HCT116 (cell line): Measurements from ENCODE around the gene SDK1. TPM values are rescaled to one million over a fixed set of nuclear protein-coding genes. Genes with fewer than 3 reads are reported as not detected.

Source experiments
- ATAC-seq: fragments of 200-7000 bp; cut with Tn5 transposase; 2 replicates; pipeline ENCODE4 v1.9.1; 2020; ENCODE audit warnings: mild to moderate bottlenecking, moderate library complexity
- BruUV-seq: library from RNA; stranded (reverse); fragments of 400-500 nt; replicated peaks from 2 replicates; lab custom pipeline; 2021; lab: Mats Ljungman, UMichigan
- CTCF ChIA-PET: fragments of 300-600 bp; sonication (Branson Sonifier 250); formaldehyde crosslinking; loops from one replicate; lab custom pipeline; 2021; ENCODE audit warnings: antibody characterized with exemption; lab: Charles Lee
- POLR2A ChIA-PET: fragments of 300-600, 350-600 bp; sonication (Branson Sonifier 250); formaldehyde crosslinking; loops from one replicate; lab custom pipeline; 2021; ENCODE audit warnings: antibody characterized with exemption; lab: Charles Lee
- RAD21 ChIA-PET, 2 experiments: fragments of 300-600 bp; sonication (Branson Sonifier 250); formaldehyde crosslinking; loops; one replicate each; lab custom pipeline; 2023; ENCODE audit warnings: low total read pairs in 2 of 2; ENCODE audit not compliant: uncharacterized antibody in 2 of 2, unreplicated experiment in 2 of 2, low non-redundant PET in 1 of 2; lab: Charles Lee
- DNase-seq: peaks from one replicate; pipeline ENCODE4 v3.0.0-alpha.2; 2010; ENCODE audit warnings: low read depth, low spot score
- H2AFZ ChIP-seq: fragments of 200-600 bp; shearing (Covaris generic), sonication (generic); 2 replicates; pipeline ENCODE4 v1.6.1; 2017; ENCODE audit warnings: low read depth, mixed run types, mixed read lengths, antibody characterized with exemption, low read length; ENCODE audit not compliant: poor library complexity, severe bottlenecking
- H3K27ac ChIP-seq: 2 replicates; pipeline ENCODE4 v1.5.1; 2012; ENCODE audit warnings: low read depth, low read length
- H3K27me3 ChIP-seq: fragments of 200-600 bp; sonication (generic); 2 replicates; pipeline ENCODE4 v1.6.1; 2016; ENCODE audit warnings: mixed run types, low read length, mixed read lengths; ENCODE audit not compliant: insufficient read depth
- H3K36me3 ChIP-seq, 2 experiments: fragments of 200-500 bp in 1 of 2; fragments of 200-600 bp in 1 of 2; sonication (Bioruptor generic) in 1 of 2; sonication (generic) in 1 of 2; 2 replicates each; pipeline versions ENCODE4 v1.5.1 to v1.6.1; 2014 to 2016; ENCODE audit warnings: low read length in 2 of 2, inconsistent platforms in 1 of 2, mixed read lengths in 1 of 2, mixed run types in 1 of 2; ENCODE audit not compliant: insufficient read depth in 2 of 2, control insufficient read depth in 1 of 2
- H3K4me1 ChIP-seq, 2 experiments: fragments of 200-600 bp in 1 of 2; sonication (generic) in 1 of 2; 2 replicates each; pipeline versions ENCODE4 v1.5.1 to v1.6.1; 2012 to 2017; ENCODE audit warnings: low read length in 2 of 2, inconsistent platforms in 1 of 2, mild to moderate bottlenecking in 1 of 2, mixed read lengths in 1 of 2, mixed run types in 1 of 2, moderate library complexity in 1 of 2; ENCODE audit not compliant: insufficient read depth in 2 of 2, control insufficient read depth in 1 of 2
- H3K4me2 ChIP-seq: fragments of 200-600 bp; sonication (generic); 2 replicates; pipeline ENCODE4 v1.6.1; 2017; ENCODE audit warnings: mixed run types, low read length, mixed read lengths
- H3K4me3 ChIP-seq, 2 experiments: fragments of 200-600 bp in 1 of 2; sonication (generic) in 1 of 2; replicated peaks in 1 of 2; 2 replicates each; pipeline ENCODE4 v1.5.1; 2011 to 2016; ENCODE audit warnings: low read length in 2 of 2, control low read depth in 1 of 2, low read depth in 1 of 2, mild to moderate bottlenecking in 1 of 2, mixed read lengths in 1 of 2, mixed run types in 1 of 2
- H3K79me2 ChIP-seq: fragments of 200-600 bp; sonication (generic); 2 replicates; pipeline ENCODE4 v1.6.1; 2017; ENCODE audit warnings: mild to moderate bottlenecking, mixed run types, low read length, moderate library complexity, mixed read lengths; ENCODE audit not compliant: insufficient read depth
- H3K9ac ChIP-seq: fragments of 200-600 bp; sonication (generic); 2 replicates; pipeline ENCODE4 v1.6.1; 2016; ENCODE audit warnings: low read length, mixed read lengths
- H3K9me2 ChIP-seq: fragments of 200-600 bp; sonication (generic), shearing (Covaris generic); 2 replicates; pipeline ENCODE4 v1.6.1; 2017; ENCODE audit warnings: mixed run types, mild to moderate bottlenecking, moderate library complexity; ENCODE audit not compliant: insufficient read depth
- H3K9me3 ChIP-seq, 2 experiments: fragments of 200-500 bp in 1 of 2; fragments of 200-600 bp in 1 of 2; sonication (Bioruptor generic) in 1 of 2; sonication (generic) in 1 of 2; 2 replicates each; pipeline ENCODE4 v1.6.1; 2014 to 2017; ENCODE audit warnings: low read length in 2 of 2, mixed read lengths in 2 of 2, inconsistent platforms in 1 of 2, low read depth in 1 of 2, mild to moderate bottlenecking in 1 of 2, mixed run types in 1 of 2, moderate library complexity in 1 of 2; ENCODE audit not compliant: control insufficient read depth in 1 of 2, insufficient read depth in 1 of 2
- H4K20me1 ChIP-seq: fragments of 200-600 bp; sonication (generic), shearing (Covaris generic); 2 replicates; pipeline ENCODE4 v1.6.1; 2017; ENCODE audit warnings: mixed run types, mild to moderate bottlenecking, moderate library complexity; ENCODE audit not compliant: insufficient read depth
- CBX3 ChIP-seq: IDR thresholded peaks from 2 replicates; pipeline ENCODE4 v1.6.1; 2012; ENCODE audit warnings: low read depth
- CEBPB ChIP-seq: IDR thresholded peaks from 2 replicates; pipeline ENCODE4 v1.6.1; 2012; ENCODE audit warnings: low read depth
- EGR1 ChIP-seq: IDR thresholded peaks from 2 replicates; pipeline ENCODE4 v1.6.1; 2012; ENCODE audit warnings: low read depth
- EZH2 ChIP-seq: fragments of 200-600 bp; sonication (generic); IDR thresholded peaks from 2 replicates; pipeline ENCODE4 v1.6.1; 2017; ENCODE audit warnings: antibody characterized with exemption, mixed run types
- EZH2phosphoT487 ChIP-seq: fragments of 200-600 bp; IDR thresholded peaks from 2 replicates; pipeline ENCODE4 v1.6.1; 2018; ENCODE audit warnings: antibody characterized with exemption, borderline replicate concordance
- FOSL1 ChIP-seq: IDR thresholded peaks from 2 replicates; pipeline ENCODE4 v1.6.1; 2012; ENCODE audit warnings: low read depth
- JUND ChIP-seq: IDR thresholded peaks from 2 replicates; pipeline ENCODE4 v1.6.1; 2012
- POLR2A ChIP-seq: IDR thresholded peaks from 2 replicates; pipeline ENCODE4 v1.7.0; 2011; ENCODE audit warnings: borderline replicate concordance; ENCODE audit not compliant: insufficient read depth, insufficient read length; ENCODE audit errors: extremely low read depth
- POLR2AphosphoS5 ChIP-seq: IDR thresholded peaks from 2 replicates; pipeline ENCODE4 v1.6.1; 2011; ENCODE audit warnings: mild to moderate bottlenecking, low read depth, low read length, moderate library complexity
- SP1 ChIP-seq: IDR thresholded peaks from 2 replicates; pipeline ENCODE4 v1.6.1; 2012; ENCODE audit warnings: low read depth
- SRF ChIP-seq: IDR thresholded peaks from 2 replicates; pipeline ENCODE4 v1.6.1; 2012; ENCODE audit warnings: low read depth
- YY1 ChIP-seq: IDR thresholded peaks from 2 replicates; pipeline ENCODE4 v1.6.1; 2011; ENCODE audit warnings: low read length, low read depth, moderate library complexity, mild to moderate bottlenecking; ENCODE audit not compliant: insufficient replicate concordance; ENCODE audit errors: extremely low read depth
- ZNF274 ChIP-seq: fragments of 200-500 bp; sonication (Bioruptor generic); IDR thresholded peaks from 2 replicates; pipeline ENCODE4 v1.6.1; 2014; ENCODE audit warnings: mild to moderate bottlenecking, low read depth, low read length, inconsistent platforms
- intact Hi-C: fragments of 100-400 bp; cut with micrococcal nuclease; formaldehyde crosslinking; loops from 2 replicates; pipeline ENCODE4 v1.10.0; 2022
- total RNA-seq: library from RNA; stranded (reverse); gene quantifications from one replicate; pipeline ENCODE4 v1.2.1, GENCODE V29; 2021; ENCODE audit not compliant: unreplicated experiment
- TF ChIP-seq, protein P1 (sequence below): IDR thresholded peaks from 2 replicates; pipeline ENCODE4 v1.6.1; 2012; ENCODE audit warnings: low read depth
- TF ChIP-seq, protein P2 (sequence below): IDR thresholded peaks from 2 replicates; pipeline ENCODE4 v1.6.1; 2011; ENCODE audit warnings: mild to moderate bottlenecking, low read length, moderate library complexity; ENCODE audit not compliant: insufficient replicate concordance; ENCODE audit errors: extremely low read depth
- TF ChIP-seq, protein P3 (sequence below): IDR thresholded peaks from 2 replicates; pipeline ENCODE4 v1.6.1; 2012
- TF ChIP-seq, protein P4 (sequence below): IDR thresholded peaks from 2 replicates; pipeline ENCODE4 v1.6.1; 2012

The SDK1 gene
- total RNA-seq, 1 experiment from 2014 or later, result 0.05 TPM

DNA sequence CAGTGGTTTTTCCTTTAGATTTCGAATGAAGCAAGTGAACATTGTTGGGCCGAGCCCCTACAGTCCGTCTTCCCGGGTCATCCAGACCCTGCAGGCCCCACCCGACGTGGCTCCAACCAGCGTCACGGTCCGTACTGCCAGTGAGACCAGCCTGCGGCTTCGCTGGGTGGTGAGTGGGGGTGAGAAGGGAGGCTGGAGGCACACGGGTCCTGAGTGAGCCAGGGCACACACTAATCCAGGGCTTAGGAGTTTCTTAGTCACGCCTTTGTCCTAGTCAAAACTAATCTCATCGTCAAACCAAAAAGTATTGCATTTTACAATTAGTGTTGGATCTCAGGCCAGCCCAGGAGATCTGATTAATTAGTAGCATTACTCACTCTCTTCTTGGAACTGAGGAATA, 812.2 kb downstream of the SDK1 start:
- no peaks in the 10 kb centered on the region for H3K36me3 ChIP-seq
- no peaks in the 10 kb centered on the region for H3K4me1 ChIP-seq
- no peak overlapping the region for H3K9ac ChIP-seq
- TF ChIP-seq SRF, result no peak
- TF ChIP-seq POLR2AphosphoS5, result no peak
- TF ChIP-seq JUND, result no peak
- H4K20me1 ChIP-seq, result no peaks in the 10 kb centered on the region
- no peaks in the 10 kb centered on the region for H3K79me2 ChIP-seq
- no peak overlapping the region for H3K4me2 ChIP-seq
- H2AFZ ChIP-seq, result no peak overlapping the region
- no peaks in the 10 kb centered on the region for H3K9me3 ChIP-seq
- ChIA-PET CTCF (no interaction called here), RAD21 (no interaction called here), POLR2A (no interaction called here)
- no peak overlapping the region for H3K27ac ChIP-seq
- H3K9me2 ChIP-seq, result no peaks in the 10 kb centered on the region
- no peaks in the 10 kb centered on the region for H3K27me3 ChIP-seq
- intact Hi-C loops, result no loop called here
- no peak overlapping the region for H3K4me3 ChIP-seq
- ATAC-seq (no peak), DNase-seq (no peak)
- no TSS peak for BruUV-seq

DNA sequence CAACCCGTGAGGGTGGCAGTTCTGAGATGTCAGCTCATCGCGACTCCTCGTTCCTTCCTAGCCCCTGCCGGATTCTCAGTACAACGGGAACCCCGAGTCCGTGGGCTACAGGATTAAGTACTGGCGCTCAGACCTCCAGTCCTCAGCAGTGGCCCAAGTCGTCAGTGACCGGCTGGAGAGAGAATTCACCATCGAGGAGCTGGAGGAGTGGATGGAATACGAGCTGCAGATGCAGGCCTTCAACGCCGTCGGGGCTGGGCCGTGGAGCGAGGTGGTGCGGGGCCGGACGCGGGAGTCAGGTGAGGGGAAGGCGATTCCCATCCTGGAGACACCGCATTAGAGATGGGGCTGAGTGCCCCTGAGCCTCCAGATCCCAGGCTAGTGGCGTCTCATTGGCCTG, 812.9 kb downstream of the SDK1 start:
- Histone ChIP-seq H3K4me1 (no peaks in the 10 kb centered on the region), H3K4me3 (no peak overlapping the region), H4K20me1 (no peaks in the 10 kb centered on the region), H3K27me3 (no peaks in the 10 kb centered on the region), H2AFZ (no peak overlapping the region), H3K36me3 (no peaks in the 10 kb centered on the region), H3K9ac (no peak overlapping the region), H3K9me2 (no peaks in the 10 kb centered on the region), H3K9me3 (no peaks in the 10 kb centered on the region), H3K27ac (no peak overlapping the region), H3K79me2 (no peaks in the 10 kb centered on the region), H3K4me2 (no peak overlapping the region)
- no peak for ATAC-seq
- POLR2A ChIA-PET, result no interaction called here
- CTCF ChIA-PET, result no interaction called here
- RAD21 ChIA-PET, result no interaction called here
- DNase-seq, result no peak
- intact Hi-C loops, result no loop called here
- no TSS peak for BruUV-seq
- no peak for TF ChIP-seq YY1
- no peak for TF ChIP-seq FOSL1
- TF ChIP-seq SP1, result no peak
- no peak for TF ChIP-seq EZH2phosphoT487
- no peak for TF ChIP-seq EGR1
- no peak for TF ChIP-seq POLR2AphosphoS5
- TF ChIP-seq, protein P1, sequence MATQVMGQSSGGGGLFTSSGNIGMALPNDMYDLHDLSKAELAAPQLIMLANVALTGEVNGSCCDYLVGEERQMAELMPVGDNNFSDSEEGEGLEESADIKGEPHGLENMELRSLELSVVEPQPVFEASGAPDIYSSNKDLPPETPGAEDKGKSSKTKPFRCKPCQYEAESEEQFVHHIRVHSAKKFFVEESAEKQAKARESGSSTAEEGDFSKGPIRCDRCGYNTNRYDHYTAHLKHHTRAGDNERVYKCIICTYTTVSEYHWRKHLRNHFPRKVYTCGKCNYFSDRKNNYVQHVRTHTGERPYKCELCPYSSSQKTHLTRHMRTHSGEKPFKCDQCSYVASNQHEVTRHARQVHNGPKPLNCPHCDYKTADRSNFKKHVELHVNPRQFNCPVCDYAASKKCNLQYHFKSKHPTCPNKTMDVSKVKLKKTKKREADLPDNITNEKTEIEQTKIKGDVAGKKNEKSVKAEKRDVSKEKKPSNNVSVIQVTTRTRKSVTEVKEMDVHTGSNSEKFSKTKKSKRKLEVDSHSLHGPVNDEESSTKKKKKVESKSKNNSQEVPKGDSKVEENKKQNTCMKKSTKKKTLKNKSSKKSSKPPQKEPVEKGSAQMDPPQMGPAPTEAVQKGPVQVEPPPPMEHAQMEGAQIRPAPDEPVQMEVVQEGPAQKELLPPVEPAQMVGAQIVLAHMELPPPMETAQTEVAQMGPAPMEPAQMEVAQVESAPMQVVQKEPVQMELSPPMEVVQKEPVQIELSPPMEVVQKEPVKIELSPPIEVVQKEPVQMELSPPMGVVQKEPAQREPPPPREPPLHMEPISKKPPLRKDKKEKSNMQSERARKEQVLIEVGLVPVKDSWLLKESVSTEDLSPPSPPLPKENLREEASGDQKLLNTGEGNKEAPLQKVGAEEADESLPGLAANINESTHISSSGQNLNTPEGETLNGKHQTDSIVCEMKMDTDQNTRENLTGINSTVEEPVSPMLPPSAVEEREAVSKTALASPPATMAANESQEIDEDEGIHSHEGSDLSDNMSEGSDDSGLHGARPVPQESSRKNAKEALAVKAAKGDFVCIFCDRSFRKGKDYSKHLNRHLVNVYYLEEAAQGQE, result no peak
- TF ChIP-seq SRF, result no peak
- no peak for TF ChIP-seq ZNF274
- TF ChIP-seq, protein P2, sequence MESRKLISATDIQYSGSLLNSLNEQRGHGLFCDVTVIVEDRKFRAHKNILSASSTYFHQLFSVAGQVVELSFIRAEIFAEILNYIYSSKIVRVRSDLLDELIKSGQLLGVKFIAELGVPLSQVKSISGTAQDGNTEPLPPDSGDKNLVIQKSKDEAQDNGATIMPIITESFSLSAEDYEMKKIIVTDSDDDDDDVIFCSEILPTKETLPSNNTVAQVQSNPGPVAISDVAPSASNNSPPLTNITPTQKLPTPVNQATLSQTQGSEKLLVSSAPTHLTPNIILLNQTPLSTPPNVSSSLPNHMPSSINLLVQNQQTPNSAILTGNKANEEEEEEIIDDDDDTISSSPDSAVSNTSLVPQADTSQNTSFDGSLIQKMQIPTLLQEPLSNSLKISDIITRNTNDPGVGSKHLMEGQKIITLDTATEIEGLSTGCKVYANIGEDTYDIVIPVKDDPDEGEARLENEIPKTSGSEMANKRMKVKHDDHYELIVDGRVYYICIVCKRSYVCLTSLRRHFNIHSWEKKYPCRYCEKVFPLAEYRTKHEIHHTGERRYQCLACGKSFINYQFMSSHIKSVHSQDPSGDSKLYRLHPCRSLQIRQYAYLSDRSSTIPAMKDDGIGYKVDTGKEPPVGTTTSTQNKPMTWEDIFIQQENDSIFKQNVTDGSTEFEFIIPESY, result no peak
- TF ChIP-seq CBX3, result no peak
- TF ChIP-seq, protein P3, sequence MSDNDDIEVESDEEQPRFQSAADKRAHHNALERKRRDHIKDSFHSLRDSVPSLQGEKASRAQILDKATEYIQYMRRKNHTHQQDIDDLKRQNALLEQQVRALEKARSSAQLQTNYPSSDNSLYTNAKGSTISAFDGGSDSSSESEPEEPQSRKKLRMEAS, result no peak
- TF ChIP-seq EZH2, result no peak
- no peak for TF ChIP-seq CEBPB
- TF ChIP-seq, protein P4, sequence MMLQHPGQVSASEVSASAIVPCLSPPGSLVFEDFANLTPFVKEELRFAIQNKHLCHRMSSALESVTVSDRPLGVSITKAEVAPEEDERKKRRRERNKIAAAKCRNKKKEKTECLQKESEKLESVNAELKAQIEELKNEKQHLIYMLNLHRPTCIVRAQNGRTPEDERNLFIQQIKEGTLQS, result no peak
- no peak for TF ChIP-seq JUND
- no peak for TF ChIP-seq POLR2A
